Measurements from ENCODE around the gene GZF1.

DNA sequence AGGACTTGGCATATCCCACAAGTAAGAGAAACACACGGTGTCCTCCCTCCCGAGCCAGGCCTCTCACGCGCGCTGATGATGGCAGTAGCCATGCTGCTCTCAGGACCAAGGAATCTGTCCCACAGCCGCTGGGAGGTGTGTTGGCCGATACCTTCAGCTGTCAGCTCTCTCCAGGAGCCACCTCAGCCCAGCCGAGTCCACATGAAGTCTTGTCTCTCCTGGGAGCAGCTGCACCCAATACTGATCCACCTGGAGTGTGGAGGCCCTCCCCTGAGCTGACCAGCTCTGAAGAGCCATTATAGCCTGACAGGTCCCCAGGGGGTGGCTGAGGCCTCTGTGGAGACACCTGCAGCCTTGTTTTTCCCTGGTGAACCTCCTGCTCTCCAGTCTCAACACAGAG lies 35.2 kb upstream of the GZF1 start:
- TF ChIP-seq EZH2phosphoT487 (IDR thresholded peaks at IDR 0.05; ENCODE audit: insufficient read depth, low read depth) (no peak), EZH2 (IDR thresholded peaks at IDR 0.05; ENCODE audit: insufficient read depth, poor library complexity, severe bottlenecking) (no peak)

Measured in GM23248 (cell line).